Measurements from ENCODE around the gene WDFY4. TPM values are rescaled to one million over a fixed set of nuclear protein-coding genes. Genes with fewer than 3 reads are reported as not detected.

Gene WDFY4
- total and polyA plus RNA-seq, 9 of the 15 experiments (the other 6 are each of a cell fraction or from before 2014, with no cell fraction given), result 0.01 to 0.02 (median 0.01) TPM; not detected in 6

DNA sequence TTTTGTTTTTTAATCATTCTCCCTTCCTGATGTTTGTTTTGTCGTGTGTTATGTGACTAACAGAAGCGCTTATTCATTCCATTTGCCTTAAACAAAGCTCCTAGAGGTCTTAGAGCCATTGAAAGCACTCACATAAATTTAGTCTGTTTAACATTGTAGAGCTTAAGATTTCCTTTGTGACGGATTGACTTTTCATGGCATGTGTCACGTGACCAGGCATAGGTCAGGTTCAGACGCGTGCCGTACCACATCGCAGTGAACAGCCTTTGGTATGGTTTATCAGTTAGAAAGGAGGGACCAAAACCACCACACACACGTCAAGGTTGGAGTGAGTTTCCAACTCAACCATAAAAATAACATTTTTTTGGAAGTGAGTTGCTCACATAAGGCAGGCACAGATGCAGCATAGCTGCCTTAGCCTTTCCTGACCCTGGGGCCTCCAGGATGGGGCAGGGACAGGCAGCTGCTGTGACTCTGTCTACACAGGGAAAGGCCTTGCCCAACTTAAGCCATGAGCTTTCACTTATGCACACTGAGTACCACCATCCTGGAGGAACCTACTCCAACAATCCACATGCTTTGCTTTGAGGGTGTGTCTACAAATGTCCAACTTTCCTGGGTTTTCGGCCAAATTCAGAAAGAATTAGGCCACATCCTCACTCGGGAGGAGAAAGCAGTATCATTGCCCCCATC lies 55.5 kb downstream of the WDFY4 start (continued):
- TF ChIP-seq, protein P1, sequence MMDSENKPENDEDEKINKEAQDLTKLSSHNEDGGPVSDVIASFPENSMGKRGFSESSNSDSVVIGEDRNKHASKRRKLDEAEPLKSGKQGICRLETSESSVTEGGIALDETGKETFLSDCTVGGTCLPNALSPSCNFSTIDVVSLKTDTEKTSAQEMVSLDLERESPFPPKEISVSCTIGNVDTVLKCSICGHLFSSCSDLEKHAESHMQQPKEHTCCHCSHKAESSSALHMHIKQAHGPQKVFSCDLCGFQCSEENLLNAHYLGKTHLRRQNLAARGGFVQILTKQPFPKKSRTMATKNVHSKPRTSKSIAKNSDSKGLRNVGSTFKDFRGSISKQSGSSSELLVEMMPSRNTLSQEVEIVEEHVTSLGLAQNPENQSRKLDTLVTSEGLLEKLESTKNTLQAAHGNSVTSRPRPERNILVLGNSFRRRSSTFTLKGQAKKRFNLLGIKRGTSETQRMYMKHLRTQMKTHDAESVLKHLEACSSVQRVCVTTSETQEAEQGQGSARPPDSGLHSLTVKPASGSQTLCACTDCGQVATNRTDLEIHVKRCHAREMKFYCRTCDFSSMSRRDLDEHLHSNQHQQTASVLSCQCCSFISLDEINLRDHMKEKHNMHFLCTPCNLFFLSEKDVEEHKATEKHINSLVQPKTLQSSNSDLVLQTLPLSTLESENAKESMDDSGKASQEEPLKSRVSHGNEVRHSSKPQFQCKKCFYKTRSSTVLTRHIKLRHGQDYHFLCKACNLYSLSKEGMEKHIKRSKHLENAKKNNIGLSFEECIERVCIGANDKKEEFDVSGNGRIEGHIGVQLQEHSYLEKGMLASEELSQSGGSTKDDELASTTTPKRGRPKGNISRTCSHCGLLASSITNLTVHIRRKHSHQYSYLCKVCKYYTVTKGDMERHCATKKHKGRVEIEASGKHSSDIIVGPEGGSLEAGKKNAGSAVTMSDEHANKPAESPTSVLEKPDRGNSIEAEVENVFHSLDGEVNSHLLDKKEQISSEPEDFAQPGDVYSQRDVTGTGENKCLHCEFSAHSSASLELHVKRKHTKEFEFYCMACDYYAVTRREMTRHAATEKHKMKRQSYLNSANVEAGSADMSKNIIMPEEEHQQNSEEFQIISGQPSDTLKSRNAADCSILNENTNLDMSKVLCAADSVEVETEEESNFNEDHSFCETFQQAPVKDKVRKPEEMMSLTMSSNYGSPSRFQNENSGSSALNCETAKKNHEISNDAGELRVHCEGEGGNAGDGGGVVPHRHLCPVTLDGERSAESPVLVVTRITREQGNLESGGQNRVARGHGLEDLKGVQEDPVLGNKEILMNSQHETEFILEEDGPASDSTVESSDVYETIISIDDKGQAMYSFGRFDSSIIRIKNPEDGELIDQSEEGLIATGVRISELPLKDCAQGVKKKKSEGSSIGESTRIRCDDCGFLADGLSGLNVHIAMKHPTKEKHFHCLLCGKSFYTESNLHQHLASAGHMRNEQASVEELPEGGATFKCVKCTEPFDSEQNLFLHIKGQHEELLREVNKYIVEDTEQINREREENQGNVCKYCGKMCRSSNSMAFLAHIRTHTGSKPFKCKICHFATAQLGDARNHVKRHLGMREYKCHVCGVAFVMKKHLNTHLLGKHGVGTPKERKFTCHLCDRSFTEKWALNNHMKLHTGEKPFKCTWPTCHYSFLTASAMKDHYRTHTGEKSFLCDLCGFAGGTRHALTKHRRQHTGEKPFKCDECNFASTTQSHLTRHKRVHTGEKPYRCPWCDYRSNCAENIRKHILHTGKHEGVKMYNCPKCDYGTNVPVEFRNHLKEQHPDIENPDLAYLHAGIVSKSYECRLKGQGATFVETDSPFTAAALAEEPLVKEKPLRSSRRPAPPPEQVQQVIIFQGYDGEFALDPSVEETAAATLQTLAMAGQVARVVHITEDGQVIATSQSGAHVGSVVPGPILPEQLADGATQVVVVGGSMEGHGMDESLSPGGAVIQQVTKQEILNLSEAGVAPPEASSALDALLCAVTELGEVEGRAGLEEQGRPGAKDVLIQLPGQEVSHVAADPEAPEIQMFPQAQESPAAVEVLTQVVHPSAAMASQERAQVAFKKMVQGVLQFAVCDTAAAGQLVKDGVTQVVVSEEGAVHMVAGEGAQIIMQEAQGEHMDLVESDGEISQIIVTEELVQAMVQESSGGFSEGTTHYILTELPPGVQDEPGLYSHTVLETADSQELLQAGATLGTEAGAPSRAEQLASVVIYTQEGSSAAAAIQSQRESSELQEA (IDR thresholded peaks at IDR 0.05; ENCODE audit: low read depth), result no peak
- no peak for TF ChIP-seq COPS2 (conservative IDR thresholded peaks at IDR 0.05)
- TF ChIP-seq, protein P2, sequence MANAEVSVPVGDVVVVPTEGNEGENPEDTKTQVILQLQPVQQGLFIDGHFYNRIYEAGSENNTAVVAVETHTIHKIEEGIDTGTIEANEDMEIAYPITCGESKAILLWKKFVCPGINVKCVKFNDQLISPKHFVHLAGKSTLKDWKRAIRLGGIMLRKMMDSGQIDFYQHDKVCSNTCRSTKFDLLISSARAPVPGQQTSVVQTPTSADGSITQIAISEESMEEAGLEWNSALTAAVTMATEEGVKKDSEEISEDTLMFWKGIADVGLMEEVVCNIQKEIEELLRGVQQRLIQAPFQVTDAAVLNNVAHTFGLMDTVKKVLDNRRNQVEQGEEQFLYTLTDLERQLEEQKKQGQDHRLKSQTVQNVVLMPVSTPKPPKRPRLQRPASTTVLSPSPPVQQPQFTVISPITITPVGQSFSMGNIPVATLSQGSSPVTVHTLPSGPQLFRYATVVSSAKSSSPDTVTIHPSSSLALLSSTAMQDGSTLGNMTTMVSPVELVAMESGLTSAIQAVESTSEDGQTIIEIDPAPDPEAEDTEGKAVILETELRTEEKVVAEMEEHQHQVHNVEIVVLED (CRISPR knock-in tag; IDR thresholded peaks at IDR 0.05), result no peak
- TF ChIP-seq TAF9B (IDR thresholded peaks at IDR 0.05; ENCODE audit: partially characterized antibody), result no peak
- TF ChIP-seq MED1 (CRISPR knock-in tag; IDR thresholded peaks at IDR 0.05; ENCODE audit: borderline replicate concordance), result no peak
- TF ChIP-seq ZNF778 (CRISPR knock-in tag; IDR thresholded peaks at IDR 0.05), result no peak
- no peak for TF ChIP-seq ZNF436 (CRISPR knock-in tag; IDR thresholded peaks at IDR 0.05)
- TF ChIP-seq, protein P3, sequence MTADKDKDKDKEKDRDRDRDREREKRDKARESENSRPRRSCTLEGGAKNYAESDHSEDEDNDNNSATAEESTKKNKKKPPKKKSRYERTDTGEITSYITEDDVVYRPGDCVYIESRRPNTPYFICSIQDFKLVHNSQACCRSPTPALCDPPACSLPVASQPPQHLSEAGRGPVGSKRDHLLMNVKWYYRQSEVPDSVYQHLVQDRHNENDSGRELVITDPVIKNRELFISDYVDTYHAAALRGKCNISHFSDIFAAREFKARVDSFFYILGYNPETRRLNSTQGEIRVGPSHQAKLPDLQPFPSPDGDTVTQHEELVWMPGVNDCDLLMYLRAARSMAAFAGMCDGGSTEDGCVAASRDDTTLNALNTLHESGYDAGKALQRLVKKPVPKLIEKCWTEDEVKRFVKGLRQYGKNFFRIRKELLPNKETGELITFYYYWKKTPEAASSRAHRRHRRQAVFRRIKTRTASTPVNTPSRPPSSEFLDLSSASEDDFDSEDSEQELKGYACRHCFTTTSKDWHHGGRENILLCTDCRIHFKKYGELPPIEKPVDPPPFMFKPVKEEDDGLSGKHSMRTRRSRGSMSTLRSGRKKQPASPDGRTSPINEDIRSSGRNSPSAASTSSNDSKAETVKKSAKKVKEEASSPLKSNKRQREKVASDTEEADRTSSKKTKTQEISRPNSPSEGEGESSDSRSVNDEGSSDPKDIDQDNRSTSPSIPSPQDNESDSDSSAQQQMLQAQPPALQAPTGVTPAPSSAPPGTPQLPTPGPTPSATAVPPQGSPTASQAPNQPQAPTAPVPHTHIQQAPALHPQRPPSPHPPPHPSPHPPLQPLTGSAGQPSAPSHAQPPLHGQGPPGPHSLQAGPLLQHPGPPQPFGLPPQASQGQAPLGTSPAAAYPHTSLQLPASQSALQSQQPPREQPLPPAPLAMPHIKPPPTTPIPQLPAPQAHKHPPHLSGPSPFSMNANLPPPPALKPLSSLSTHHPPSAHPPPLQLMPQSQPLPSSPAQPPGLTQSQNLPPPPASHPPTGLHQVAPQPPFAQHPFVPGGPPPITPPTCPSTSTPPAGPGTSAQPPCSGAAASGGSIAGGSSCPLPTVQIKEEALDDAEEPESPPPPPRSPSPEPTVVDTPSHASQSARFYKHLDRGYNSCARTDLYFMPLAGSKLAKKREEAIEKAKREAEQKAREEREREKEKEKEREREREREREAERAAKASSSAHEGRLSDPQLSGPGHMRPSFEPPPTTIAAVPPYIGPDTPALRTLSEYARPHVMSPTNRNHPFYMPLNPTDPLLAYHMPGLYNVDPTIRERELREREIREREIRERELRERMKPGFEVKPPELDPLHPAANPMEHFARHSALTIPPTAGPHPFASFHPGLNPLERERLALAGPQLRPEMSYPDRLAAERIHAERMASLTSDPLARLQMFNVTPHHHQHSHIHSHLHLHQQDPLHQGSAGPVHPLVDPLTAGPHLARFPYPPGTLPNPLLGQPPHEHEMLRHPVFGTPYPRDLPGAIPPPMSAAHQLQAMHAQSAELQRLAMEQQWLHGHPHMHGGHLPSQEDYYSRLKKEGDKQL (CRISPR knock-in tag; IDR thresholded peaks at IDR 0.05; ENCODE audit: borderline replicate concordance), result no peak
- TF ChIP-seq, protein P4, sequence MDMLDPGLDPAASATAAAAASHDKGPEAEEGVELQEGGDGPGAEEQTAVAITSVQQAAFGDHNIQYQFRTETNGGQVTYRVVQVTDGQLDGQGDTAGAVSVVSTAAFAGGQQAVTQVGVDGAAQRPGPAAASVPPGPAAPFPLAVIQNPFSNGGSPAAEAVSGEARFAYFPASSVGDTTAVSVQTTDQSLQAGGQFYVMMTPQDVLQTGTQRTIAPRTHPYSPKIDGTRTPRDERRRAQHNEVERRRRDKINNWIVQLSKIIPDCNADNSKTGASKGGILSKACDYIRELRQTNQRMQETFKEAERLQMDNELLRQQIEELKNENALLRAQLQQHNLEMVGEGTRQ (CRISPR knock-in tag; IDR thresholded peaks at IDR 0.05), result peak; percentile 65
- TF ChIP-seq RBM17 (IDR thresholded peaks at IDR 0.05; ENCODE audit: borderline replicate concordance, low read depth, low read length), result no peak
- TF ChIP-seq GABPA (tag; conservative IDR thresholded peaks at IDR 0.05; ENCODE audit: low read depth), result no peak
